ENCODE results near the gene PHYH. TPM values are rescaled to one million over a fixed set of nuclear protein-coding genes. Genes with fewer than 3 reads are reported as not detected.

Gene PHYH
- 12.8 and 15.9 TPM in 2 replicates for total RNA-seq

DNA sequence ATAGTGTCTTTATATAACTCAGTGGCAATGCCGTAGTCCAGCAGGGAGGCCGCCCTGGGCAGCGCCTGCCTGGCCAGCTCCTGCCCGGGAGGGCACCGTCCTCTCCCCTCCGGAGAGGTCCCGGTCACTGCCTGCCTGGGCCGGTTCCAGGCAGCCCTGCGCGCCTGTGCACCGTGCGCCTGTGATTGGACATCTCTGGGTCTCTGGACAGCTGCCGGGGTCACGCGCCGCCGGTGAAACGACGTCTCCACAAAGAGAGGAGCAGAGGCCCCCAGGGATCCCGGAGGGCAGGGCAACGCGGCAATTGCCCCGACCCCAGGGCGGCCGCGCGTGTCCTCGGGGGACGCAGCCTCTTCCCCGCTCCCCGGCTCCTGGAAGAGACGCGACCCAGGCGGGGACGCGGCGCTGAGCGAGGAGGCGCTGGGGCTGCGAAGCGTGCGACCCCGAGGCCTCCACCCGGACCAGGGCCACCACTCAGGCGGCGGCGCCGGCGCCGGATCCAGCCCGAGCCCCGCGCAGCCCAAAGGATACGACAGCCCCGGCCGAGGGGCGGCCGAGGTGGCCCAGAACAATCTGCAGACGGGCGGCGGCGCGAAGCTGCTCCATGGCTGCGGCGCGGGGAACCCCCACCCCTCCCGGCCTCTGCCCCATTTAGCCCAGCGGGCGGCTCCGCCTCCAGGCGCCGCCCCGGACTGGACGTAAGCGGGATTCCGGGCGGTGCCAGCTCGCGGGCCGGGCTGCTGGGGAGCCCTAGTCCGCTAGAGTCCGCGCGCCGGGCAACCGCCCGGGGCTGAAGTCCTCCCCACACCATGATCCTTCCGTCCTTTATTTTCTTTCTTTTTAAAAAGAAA lies at the start of gene PHYH:
Gene PHYH, minus strand, starts transcription at position 628 of the 851 bp plus-strand sequence. Its CDS starts 22 bp downstream, at position 606.
- Mint-ChIP-seq H3K27ac (peak within 1 kb of the TSS; percentile 81), H3K4me3 (peak within 1 kb of the TSS; percentile 86), H3K36me3 (ENCODE audit: low read depth) (no peaks in the 10 kb centered on the region), H3K4me1 (peaks cover 20% of the 10 kb centered on the region), H3K27me3 (no peaks in the 10 kb centered on the region), H3K9me3 (no peaks in the 10 kb centered on the region)
- intact Hi-C loops (cut with micrococcal nuclease): no loop called here
- DNase-seq: peak; percentile 96

DNA sequence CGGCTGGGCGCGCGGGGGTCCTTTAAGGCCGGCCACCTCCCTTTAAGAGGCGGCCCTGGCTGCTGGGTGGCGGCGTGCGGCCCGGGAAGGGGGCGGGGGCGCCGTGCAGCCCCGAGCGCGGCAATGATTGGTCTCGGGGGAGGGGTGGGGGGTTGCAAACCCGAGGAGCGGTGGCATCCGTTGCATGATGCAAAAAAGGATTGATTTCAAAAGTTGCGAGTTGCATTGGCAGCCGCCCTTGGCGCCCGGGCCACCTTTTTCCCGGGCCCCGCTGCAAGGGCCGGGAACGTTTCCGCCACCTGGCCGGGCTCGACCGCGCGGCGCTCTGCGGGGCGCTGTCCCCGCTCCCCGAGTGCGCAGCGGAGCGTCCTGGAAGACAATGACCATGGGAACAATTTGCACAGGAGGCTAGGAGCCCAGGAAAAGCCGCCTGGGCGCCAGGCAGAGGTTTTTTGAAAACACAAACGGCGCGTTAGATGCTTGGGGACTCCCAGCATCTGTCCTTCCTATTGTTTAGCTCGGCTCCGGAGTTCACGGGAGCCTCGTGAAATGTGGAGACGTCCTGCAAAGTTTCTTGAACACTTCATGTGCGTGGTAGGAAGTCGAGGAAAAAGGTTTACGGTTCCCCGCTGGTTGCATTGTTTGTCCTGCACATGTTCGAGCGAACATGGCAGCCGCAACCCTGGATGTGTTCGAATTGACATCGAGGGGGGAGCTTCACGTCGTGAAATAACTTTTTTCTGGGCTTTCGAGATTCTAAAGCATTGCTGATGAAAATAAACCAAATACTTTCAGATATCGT lies 48.6 kb upstream of the PHYH start, which contains the start of gene SEPHS1:
Gene SEPHS1, minus strand, starts transcription at position 78 of the 802 bp plus-strand sequence. CDS start 3,343 bp downstream, outside the sequence.
- intact Hi-C loops (cut with micrococcal nuclease): loop anchor here (1.0 kb wide), 2 partner anchors 46 to 187 kb away; partner anchors contain the start of gene MCM10
- peak within 1 kb of the TSS; percentile 95 for H3K27ac Mint-ChIP-seq
- peaks cover 49% of the 10 kb centered on the region for H3K4me1 Mint-ChIP-seq
- peaks cover 13% of the 10 kb centered on the region for H3K36me3 Mint-ChIP-seq (ENCODE audit: low read depth)
- H3K9me3 Mint-ChIP-seq: no peaks in the 10 kb centered on the region
- peak; percentile 94 for DNase-seq
- peak within 1 kb of the TSS; percentile 87 for H3K4me3 Mint-ChIP-seq
- H3K27me3 Mint-ChIP-seq: no peaks in the 10 kb centered on the region

DNA sequence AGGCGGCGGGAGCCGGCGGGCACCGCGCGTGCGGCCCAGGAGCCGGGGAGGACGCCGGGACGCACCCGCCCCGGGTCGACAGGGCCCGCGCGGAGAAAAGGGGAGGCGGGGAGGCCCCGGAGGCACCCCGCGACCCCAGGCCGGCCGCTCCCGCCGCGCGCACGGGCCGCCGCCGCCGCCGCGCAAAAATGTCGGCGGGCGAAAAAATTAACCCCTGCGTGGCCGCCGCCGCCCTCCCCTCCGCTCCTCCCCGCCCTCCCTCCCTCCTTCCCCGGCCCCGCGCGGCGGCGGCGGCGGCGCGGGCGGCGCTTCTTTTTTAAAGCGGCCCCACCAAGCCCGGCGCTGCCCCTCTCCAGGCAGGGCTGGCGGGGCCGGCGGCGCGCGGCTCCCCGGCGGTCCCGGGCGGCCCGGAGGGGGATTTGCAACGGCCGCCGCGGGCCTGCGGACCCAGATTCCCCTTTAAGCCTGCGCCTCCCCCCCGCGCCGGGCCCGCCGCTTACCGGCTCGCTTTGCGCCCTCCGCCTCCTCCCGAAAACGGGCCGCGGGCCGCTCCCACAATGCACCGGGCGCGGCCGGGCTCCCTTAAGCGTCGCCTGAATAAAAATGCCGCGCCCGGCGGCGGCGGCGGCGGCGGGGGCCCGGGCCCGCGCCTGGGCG lies 47.8 kb upstream of the PHYH start:
- DNase-seq: peak; percentile 92
- peak overlapping the region; percentile 87 for H3K4me3 Mint-ChIP-seq
- H3K36me3 Mint-ChIP-seq (ENCODE audit: low read depth): peaks cover 13% of the 10 kb centered on the region
- intact Hi-C loops (cut with micrococcal nuclease): loop anchor here (1.0 to 2.0 kb wide), 3 partner anchors 45 to 247 kb away; partner anchors contain the start of genes MCM10 and OPTN
- peaks cover 49% of the 10 kb centered on the region for H3K4me1 Mint-ChIP-seq
- H3K9me3 Mint-ChIP-seq: no peaks in the 10 kb centered on the region
- no peaks in the 10 kb centered on the region for H3K27me3 Mint-ChIP-seq
- peak overlapping the region; percentile 72 for H3K27ac Mint-ChIP-seq

DNA sequence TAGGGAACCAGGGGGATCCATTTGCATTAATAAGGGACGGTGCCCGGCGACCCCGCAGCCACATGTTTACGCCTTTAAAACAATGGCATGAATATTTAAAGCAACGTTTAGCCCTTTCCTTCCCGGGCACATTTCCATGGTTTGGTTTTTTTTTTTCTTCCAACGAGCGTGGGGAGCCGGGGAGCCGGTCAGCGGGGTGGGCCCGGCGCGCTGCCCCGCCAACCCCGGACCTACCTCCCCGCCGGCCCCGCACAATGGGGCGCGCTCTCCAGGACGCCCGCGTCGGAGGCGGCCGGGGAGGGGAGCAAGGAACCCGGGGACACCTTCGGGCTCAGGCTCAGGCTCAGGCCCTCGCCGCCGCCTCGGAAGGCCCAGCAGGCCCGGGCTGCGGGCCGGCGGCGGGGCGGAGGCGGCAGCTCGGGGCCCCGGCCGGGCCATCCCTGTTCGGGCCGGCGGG lies 47.2 kb upstream of the PHYH start:
- intact Hi-C loops (cut with micrococcal nuclease): loop anchor here (2.0 kb wide), 1 partner anchor 246 kb away; the partner anchor contains the start of gene OPTN
- peaks cover 13% of the 10 kb centered on the region for H3K36me3 Mint-ChIP-seq (ENCODE audit: low read depth)
- no peaks in the 10 kb centered on the region for H3K9me3 Mint-ChIP-seq
- DNase-seq: no peak
- no peaks in the 10 kb centered on the region for H3K27me3 Mint-ChIP-seq
- H3K4me3 Mint-ChIP-seq: peak overlapping the region; percentile 87
- peaks cover 46% of the 10 kb centered on the region for H3K4me1 Mint-ChIP-seq
- H3K27ac Mint-ChIP-seq: peak overlapping the region; percentile 89

DNA sequence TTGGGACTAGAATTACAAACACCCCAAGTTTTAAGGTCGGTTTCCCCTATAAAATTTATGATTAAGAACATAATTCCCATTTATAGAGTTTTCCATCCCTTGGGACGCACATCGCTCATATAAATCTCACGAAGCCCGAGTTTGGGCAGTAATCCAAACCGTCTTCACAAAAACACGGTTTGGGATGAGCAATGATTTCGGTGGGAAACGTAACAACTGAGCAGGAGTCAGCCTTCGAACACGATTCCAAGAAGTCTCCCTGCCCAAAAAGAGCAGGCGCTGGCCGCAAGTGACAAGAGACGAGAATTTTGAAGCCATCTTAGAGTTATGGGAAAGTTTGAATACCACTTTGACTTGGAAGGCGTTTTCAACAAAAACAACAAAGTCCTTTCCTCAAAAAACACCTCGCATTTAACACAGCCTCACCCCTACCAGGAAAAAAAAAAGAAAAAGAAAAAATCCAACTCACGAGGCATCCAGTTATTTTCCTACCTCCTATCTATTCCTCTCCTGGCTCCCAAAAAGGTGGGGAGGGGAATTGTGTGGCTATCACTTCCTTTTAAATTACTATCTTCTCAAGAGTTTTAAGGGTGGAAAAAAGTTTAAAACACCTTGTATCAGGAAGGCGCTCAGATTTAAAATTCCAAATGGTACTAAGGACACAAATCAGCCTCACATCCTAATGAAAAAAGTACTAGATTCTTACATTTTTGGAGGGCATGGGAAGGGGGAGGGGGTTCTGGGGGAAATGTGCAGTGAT lies 46.6 kb upstream of the PHYH start:
- Mint-ChIP-seq H3K36me3 (ENCODE audit: low read depth) (peaks cover 13% of the 10 kb centered on the region), H3K9me3 (no peaks in the 10 kb centered on the region), H3K27ac (peak overlapping the region; percentile 89), H3K4me1 (peaks cover 40% of the 10 kb centered on the region), H3K4me3 (peak overlapping the region; percentile 87), H3K27me3 (no peaks in the 10 kb centered on the region)
- intact Hi-C loops (cut with micrococcal nuclease): loop anchor here (2.0 kb wide), 1 partner anchor 246 kb away; the partner anchor contains the start of gene OPTN
- DNase-seq: no peak

DNA sequence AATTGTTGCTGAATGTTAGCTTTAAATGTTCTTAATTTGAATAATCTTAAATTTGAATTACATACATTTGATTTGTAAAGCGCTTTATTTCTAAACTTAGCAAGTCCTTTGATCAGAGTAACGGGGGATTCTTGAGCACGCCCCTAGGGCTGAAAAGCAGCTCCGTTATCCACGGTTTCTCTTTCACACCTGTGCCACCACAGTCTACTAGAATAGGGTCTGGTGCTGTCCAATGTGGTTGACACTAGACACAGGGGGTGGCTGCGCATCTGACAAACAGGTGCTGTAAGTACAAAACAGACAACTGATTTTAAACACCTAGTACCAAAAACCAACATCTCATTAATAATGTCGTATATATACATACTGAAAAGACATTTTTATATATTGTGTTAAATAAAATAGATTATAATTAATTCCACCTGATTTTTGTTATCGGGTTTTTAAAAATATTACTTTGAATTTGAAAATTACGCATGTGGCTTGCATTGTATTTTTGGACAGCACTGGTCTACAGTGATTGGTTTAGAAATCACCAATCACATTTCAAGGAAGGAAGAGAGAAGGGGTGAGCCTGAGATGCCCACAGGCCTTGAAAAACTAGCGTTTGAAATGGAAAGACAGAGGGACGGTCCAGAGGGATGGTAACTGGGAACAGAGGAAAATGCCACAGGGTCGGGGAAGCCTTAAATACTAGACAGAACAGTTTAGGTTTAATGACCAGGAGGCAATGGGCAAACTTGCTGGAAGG lies 40.9 kb upstream of the PHYH start:
- Mint-ChIP-seq H3K36me3 (ENCODE audit: low read depth) (peaks cover 32% of the 10 kb centered on the region), H3K4me1 (peaks cover 31% of the 10 kb centered on the region), H3K9me3 (no peaks in the 10 kb centered on the region), H3K27ac (peak overlapping the region; percentile 15), H3K27me3 (no peaks in the 10 kb centered on the region), H3K4me3 (peak overlapping the region; percentile 61)
- peak; percentile 76 for DNase-seq
- intact Hi-C loops (cut with micrococcal nuclease): no loop called here

DNA sequence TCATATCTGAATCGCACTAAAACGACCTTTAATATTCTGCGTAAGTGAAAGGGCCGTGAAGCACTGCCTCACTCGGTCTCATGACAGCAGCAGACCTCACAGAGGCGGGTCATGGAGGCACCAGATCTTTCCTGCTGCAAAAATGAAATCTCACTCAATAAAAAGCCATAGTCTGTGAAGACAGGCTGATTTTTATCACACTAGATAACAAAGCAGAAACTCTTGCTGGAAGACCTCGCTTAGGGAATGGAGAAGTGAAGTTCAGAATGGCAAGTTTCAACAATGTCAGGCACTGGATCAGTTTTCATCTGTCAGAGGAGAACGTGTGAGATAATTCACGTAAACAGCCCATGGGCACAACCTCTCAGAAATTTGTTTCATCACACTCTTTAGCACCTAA lies 40.2 kb upstream of the PHYH start:
- peak overlapping the region; percentile 42 for H3K27ac Mint-ChIP-seq
- DNase-seq: no peak
- peak overlapping the region; percentile 61 for H3K4me3 Mint-ChIP-seq
- intact Hi-C loops (cut with micrococcal nuclease): no loop called here
- H3K36me3 Mint-ChIP-seq (ENCODE audit: low read depth): peaks cover 32% of the 10 kb centered on the region
- no peaks in the 10 kb centered on the region for H3K9me3 Mint-ChIP-seq
- H3K27me3 Mint-ChIP-seq: no peaks in the 10 kb centered on the region
- peaks cover 27% of the 10 kb centered on the region for H3K4me1 Mint-ChIP-seq

DNA sequence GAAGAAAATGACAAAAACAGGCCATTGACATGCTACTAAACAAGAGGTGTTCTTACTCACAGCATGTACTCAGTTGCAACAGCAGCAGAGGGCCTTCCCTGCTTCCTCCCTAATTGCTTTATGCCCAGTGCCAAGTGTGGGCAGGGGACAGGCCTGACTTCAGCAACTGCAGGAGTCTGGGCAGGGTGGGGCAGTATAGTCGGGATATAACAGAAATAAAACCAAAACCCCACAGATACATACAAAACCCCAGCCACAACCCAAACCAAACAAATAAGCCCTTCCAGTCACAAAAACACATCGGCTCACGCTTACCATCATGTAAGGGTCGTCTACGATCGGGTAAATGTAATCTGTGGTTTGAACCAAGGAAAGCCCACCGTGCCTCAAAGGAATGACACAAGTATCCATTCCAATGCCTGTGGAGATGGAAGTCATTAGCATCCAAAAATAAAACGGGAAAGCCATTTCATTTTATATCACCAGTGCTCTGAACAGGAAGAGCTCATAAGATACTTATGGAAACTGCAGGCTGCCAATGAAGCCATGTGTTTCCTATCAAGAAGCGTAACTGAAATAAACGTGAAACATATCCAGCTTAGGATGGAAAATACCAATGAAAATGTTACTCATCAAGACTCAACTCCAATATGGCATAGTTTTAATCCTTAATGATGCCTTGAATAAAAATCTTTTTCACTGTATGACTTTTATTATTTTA lies 38.7 kb upstream of the PHYH start:
- H3K4me1 Mint-ChIP-seq: peaks cover 20% of the 10 kb centered on the region
- H3K9me3 Mint-ChIP-seq: no peaks in the 10 kb centered on the region
- no peak overlapping the region for H3K4me3 Mint-ChIP-seq
- DNase-seq: no peak
- intact Hi-C loops (cut with micrococcal nuclease): no loop called here
- H3K27me3 Mint-ChIP-seq: no peaks in the 10 kb centered on the region
- no peak overlapping the region for H3K27ac Mint-ChIP-seq
- peaks cover 26% of the 10 kb centered on the region for H3K36me3 Mint-ChIP-seq (ENCODE audit: low read depth)

DNA sequence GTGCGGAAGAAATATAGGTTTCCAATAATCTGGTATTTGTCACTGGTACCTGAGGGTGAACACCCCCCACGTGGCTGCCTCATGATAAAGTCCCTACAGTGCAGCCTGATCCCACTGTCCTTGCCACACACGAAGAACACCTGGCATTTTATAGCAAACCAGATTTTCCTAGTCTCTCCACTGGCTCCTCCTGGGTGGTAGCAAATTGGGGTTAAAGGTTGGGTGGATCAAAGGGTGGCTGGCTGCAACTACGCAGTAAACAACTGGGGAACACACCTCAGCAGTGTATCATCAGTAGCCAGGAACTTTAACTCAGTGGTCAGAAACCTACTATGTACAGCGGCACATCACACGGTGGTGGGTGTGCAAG lies 37.9 kb upstream of the PHYH start:
- Mint-ChIP-seq H3K4me3 (no peak overlapping the region), H3K36me3 (ENCODE audit: low read depth) (peaks cover 30% of the 10 kb centered on the region), H3K4me1 (peaks cover 20% of the 10 kb centered on the region), H3K27ac (no peak overlapping the region), H3K27me3 (no peaks in the 10 kb centered on the region), H3K9me3 (no peaks in the 10 kb centered on the region)
- no peak for DNase-seq
- intact Hi-C loops (cut with micrococcal nuclease): no loop called here

DNA sequence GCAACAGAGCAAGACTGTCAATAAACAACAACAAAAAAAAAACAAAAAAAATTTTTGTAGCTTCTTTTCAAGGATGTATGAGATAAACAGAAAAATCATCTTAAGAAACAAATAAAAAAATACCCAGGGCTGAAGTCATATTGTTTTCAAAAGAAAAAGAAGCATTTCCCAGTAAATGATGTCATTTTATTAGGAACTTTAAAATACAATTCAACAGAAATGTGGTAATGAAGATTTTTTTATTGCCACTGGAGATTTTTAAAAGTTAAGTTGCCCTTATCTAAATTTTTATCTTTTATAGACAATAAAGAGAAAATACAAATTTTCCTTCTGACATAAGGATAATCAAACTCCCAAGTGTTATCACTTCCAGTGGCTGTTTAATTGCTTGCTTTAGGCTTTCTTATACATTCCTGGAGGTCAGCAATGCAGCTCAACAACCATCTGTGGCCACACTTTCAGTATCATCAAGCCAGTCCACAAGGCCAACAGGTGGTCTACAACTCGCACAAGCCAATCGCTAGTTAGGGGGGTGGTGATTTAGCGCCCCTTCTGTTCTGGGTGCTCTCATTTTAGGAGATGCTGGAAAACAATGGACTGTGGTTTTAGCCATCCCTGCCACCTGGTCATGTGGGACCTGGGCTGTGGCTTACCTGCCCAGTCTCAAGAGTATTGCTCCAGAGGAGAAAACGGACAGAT lies 37.4 kb upstream of the PHYH start:
- Mint-ChIP-seq H3K27me3 (no peaks in the 10 kb centered on the region), H3K36me3 (ENCODE audit: low read depth) (peaks cover 33% of the 10 kb centered on the region), H3K4me1 (peaks cover 20% of the 10 kb centered on the region), H3K27ac (no peak overlapping the region), H3K4me3 (no peak overlapping the region), H3K9me3 (no peaks in the 10 kb centered on the region)
- DNase-seq: no peak
- intact Hi-C loops (cut with micrococcal nuclease): no loop called here

DNA sequence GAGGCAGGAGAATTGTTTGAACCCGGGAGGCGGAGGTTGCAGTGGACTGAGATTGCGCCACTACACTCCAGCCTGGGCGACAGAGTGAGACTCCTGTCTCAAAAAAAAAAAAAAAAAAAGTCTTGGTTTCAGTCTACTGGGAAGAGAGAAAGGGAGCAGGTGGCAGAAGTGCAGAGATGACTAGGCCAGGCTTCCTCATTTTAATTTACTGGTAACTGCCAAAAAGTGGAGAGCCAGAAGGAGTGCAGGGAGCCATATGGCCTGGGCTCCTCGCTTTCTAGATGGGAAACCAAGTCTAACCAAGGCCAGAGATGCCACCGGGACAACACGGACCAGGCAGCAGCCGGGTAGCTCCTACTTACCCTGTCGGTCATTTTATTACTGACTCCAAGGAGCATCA lies 36.0 kb upstream of the PHYH start:
- H3K27ac Mint-ChIP-seq: no peak overlapping the region
- peaks cover 17% of the 10 kb centered on the region for H3K4me1 Mint-ChIP-seq
- H3K36me3 Mint-ChIP-seq (ENCODE audit: low read depth): peaks cover 46% of the 10 kb centered on the region
- H3K27me3 Mint-ChIP-seq: no peaks in the 10 kb centered on the region
- no peak for DNase-seq
- H3K4me3 Mint-ChIP-seq: no peak overlapping the region
- peaks cover 3% of the 10 kb centered on the region for H3K9me3 Mint-ChIP-seq
- intact Hi-C loops (cut with micrococcal nuclease): no loop called here

Data from activated CD4-positive, alpha-beta T cell treated with anti-CD3 and anti-CD28 coated beads, Interleukin-2, amount 10 ng/mL, durations not matched to agents 24 days and 14 days (primary cell).